HG03571 (cell line): Measurements from ENCODE around the gene LTA.
"Not testable (repeated sequence)": the region's sequence is repeated elsewhere in the genome, so short reads cannot be mapped to it uniquely, and the experiment has no call there.

Source experiments
- ATAC-seq: cut with Tn5 transposase; IDR thresholded peaks from one replicate; pipeline ENCODE4 v1.9.1; 2021; ENCODE audit not compliant: unreplicated experiment

The LTA gene

DNA sequence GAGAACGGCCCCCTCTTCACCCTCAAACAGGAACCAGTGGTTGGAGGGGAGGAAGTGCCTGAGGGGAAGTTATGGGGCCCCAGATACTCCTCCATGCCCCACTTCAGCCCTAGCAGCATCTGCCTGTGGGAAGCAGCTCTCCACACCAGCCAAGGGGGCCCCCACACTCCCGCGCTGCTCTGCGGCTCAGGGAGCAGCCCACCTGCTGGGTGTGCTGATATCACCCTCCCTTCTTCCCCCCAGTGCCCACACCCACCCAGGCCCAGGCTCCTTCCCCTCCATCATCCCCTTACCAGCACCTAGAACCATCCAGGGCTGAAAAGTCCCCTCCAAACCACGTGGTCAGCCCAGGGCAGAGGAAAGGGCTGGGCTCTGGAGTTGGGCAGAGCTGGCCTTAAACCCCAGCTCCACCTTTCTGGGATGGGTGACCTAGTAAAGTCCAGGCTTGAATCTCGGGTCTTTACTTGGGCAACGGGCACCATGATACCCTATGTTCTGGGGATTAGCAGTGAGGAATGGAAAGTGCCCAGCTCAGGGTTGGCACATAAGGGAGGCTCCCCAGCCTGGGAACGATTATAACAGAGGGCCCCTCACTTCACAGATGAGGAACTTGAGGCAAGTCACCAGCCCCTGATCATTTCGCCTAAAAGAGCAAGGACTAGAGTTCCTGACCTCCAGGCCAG lies 14.7 kb downstream of the LTA start:
- no peak for ATAC-seq

DNA sequence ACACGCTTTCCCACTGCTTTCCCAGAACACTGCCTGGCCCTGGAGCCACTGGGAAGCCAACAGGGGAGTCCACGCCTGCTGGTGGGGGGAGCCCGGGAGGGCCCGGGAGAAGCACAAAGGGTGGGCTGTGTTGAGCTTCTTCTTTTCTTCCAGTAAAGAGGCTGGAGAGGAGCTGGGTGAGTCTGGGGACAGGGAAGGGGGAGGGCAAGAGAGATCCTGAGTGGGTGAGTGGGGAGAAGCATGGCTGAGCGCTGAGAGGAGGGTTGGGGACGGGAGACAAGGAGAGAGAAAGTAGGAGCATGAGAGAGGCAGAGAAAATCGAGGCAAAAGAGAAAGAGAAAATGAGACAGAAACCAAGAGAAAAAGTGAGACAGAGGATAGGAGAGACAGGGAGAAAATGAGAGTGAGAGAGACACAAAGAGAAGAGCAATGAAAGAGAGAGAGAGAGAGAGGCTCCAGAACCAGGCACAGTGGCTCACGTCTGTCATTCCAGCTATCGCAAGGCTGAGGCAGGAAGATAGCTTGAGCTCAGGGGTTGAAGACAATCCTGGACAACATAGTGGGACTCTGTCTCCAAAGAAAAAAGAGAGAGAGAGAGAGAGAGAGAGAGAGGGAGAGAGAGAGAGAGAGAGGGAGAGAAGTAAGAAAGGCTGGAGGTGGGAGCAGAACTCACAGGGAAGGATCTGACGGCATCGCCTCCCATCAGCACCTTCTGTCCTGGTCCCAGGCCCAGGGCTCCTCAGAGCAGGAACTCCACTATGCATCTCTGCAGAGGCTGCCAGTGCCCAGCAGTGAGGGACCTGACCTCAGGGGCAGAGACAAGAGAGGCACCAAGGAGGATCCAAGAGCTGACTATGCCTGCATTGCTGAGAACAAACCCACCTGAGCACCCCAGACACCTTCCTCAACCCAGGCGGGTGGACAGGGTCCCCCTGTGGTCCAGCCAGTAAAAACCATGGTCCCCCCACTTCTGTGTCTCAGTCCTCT lies 16.0 kb downstream of the LTA start:
- ATAC-seq, result no peak

- no peak for ATAC-seq
These were observed 17.0 kb downstream of the LTA start for GRCh38 chr6:31588871-31589650.

- ATAC-seq, result not testable (repeated sequence)
These were observed 18.6 kb downstream of the LTA start for GRCh38 chr6:31590691-31591090.

- ATAC-seq, result no peak
These were observed 20.3 kb downstream of the LTA start for GRCh38 chr6:31592396-31592771.

GRCh38 chr6:31597006-31597405 lies 24.9 kb downstream of the LTA start:
- no peak for ATAC-seq

- ATAC-seq, result no peak
These were observed 35.2 kb downstream of the LTA start for GRCh38 chr6:31607317-31607716.

- ATAC-seq, result no peak
These were observed 37.7 kb downstream of the LTA start for GRCh38 chr6:31609519-31610406.

DNA sequence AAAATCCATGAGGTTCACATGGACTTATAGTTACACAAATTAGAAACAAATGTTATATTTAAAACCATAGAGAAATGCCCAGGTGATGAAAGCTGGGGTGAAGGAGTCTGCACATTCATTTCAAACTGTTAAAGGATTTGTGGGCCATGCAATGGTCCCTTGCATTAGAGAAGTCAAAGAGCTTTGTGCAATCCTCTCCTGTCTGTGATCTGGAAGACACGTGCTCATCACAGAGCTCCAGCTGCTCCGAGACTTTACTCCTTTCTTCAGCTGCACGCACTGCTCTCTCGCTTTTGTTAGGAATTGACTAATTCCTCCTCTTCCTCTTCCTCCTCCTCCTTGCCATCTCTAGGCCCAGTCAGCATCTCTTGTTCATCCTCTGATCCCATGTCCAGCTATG lies 38.9 kb downstream of the LTA start:
- ATAC-seq, result no peak

DNA sequence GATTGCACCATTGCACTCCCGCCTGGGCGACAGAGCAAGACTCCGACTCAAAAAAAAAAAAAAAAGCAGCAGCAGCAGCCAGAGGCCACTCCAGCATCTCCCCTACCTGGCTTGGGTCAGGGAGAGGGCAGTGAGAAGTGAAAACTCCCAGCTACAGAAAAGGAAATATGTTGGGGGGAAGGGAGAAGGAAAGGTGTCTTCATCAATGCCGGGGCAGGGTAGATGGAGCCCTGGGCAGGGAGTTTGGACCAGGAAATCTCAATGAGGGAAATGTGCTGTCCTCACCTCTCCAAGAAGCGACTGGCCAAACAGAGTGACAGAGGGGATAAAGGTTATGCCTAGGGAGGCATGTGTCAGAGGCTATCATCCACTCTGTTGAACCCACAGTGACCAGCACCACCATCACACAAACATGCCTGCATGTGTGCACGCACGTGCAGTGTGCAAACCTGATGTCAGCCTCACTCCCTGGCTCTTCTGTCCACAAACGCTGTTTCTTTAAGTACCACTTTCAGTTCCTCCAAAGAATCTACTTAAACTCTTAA lies 42.1 kb downstream of the LTA start:
- no peak for ATAC-seq

DNA sequence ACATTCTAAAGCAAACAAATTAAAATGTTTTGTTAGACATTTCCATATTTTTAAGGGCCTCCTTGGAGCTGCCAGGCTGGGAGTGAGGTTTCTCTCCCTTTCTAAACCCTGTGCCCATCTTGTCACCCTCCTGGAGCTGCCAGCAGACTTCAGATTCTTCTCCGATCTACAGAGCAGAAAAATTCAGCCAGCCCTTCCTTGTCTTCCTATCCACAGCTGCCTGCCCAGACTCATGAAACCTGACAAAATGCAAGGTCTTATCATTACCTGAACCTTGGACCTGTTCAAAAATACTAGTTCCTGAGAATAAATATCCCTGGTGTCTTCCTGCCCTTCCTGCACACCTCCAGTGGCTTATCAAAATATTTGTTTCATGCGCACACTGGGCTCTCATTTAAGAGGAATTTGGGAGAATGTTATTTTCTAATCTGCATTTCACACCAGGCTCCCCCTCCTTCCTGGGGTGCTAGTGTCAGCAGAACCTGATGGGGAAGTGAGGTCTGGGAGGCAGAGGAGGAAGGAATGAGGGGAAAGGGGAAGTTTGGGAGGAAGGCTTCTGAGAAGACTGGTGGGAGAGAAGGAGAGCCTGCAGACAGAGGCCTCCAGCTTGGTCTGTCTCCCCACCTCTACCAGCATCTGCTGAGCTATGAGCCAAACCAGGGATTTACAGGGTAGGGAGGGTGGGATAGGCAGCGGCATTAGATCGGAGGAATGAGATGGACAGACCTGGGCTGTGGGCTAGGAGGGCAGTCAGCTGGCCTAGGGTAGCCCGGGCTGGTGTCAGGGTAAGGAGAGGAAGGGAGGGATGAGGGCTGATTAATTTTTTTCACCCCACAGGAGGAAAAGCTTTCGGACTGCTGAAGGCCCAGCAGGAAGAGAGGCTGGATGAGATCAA lies 42.8 kb downstream of the LTA start, which contains the start of gene AIF1:
Gene AIF1, plus strand, starts transcription at position 551 of the 895 bp plus-strand sequence. Its CDS starts 96 bp downstream, at position 647.
- no peak for ATAC-seq

DNA sequence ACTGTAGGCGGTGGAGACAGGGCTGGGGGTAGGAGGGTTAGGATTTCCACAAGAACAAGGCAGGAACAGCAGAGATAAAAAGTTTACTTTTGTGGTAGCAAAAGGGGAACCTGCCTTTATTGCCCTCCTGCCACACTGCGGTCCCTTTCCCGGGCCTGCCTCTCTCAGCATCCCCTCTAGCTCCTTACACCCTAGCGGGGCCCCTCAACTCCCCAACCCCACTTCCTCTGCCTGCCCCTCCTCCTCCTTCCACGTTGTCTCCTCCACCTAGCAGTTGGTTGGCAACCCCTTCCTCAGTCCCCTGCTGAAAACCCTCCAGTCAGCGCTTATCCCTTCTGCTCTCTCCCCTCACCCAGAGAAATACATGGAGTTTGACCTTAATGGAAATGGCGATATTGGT lies 43.7 kb downstream of the LTA start:
- ATAC-seq, result no peak

DNA sequence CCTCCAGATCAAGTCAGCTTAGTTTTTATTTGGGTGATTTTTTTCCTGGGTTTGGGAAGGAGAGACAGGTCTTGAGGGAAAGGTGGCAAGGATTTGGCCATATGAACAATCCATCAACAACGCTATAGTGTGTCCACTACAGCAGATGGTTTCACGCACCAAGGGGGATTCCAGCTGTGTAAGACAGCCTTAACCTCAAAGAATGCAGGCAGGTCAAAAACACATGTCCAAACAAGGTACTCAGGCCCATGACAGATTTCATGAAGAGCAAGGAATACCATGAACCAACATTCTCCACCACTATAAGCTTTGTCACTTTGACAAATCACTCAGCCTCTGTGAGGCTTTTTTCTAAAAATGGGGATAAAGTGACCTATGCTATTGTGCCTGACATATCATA lies 44.9 kb downstream of the LTA start:
- no peak for ATAC-seq

GRCh38 chr6:31619805-31620585 lies 47.9 kb downstream of the LTA start:
- ATAC-seq, result peak; percentile 72

GRCh38 chr6:31620586-31621319 lies 48.7 kb downstream of the LTA start, which contains the start of gene PRRC2A:
Gene PRRC2A (plus strand): TSS chr6:31620715. CDS start chr6:31622790, 2,075 bp downstream.
- peak; percentile 41 for ATAC-seq

DNA sequence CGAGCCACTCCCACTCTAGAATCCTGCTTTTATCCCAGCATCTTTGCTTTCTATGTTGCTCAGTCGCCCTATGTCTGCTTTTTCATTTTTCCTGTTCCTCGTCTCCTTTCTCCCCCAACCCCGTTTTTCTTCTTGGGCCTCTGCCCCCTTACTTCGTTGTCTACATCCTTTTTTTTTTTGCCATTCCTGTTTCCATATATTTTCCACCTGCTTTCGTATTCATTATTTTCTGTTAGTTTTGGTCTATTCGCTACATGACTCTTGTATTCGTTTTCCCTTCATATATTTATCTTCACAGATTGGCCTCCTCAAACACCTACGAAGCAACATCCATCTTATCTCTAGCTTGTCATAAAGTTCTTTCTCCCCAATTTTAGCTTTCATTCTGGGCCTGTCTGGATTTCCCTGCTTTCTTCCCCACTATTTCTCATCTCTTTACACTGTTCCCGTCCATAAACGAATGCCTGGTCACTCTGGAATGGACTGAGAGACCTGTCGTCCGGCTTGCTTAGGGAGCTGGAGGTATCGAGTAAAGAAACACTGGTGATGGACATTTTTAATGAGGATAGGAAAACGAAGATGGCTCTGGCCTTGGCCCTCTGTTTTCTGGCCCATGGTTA lies 49.3 kb downstream of the LTA start:
- no peak for ATAC-seq

DNA sequence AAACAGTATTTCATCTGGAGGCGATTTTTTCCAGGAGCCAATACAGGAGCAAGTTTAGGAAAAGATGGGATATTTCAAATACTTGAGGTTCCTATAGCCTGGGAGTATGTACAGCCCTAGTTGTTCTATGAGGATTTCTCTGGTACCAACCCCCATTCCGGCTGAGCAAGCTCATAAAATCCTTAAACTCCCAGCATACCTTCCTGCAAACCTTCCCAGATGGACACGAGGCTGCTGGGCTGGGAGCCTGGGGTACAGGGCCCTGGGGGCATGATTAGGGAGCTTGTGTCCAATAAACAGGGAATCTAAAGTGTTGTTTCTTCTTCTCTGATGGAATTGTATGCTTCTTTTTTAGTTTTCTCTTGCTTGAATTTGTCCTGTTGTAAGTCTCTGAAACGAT lies 49.9 kb downstream of the LTA start:
- no peak for ATAC-seq
